HEK293 (cell line): Measurements from ENCODE around the gene PPP1R9B.

Source experiments
- ATF2 ChIP-seq: fragments of 450-650 bp; formaldehyde crosslinking; IDR thresholded peaks from 2 replicates; pipeline ENCODE4 v1.5.1; 2016; ENCODE audit warnings: missing biosample characterization, missing genetic modification characterization, low read depth
- BCL11A ChIP-seq: fragments of 450-650 bp; formaldehyde crosslinking; IDR thresholded peaks from 2 replicates; pipeline ENCODE4 v1.5.1; 2016; ENCODE audit warnings: low read depth, missing biosample characterization, missing genetic modification characterization
- EGR2 ChIP-seq: fragments of 450-650 bp; formaldehyde crosslinking; IDR thresholded peaks from 2 replicates; pipeline ENCODE4 v1.5.1; 2016; ENCODE audit warnings: low read depth, missing biosample characterization, missing genetic modification characterization
- FEZF1 ChIP-seq: fragments of 450-650 bp; formaldehyde crosslinking; IDR thresholded peaks from 2 replicates; pipeline ENCODE4 v1.5.1; 2016; ENCODE audit warnings: missing biosample characterization, missing genetic modification characterization
- GLI4 ChIP-seq: fragments of 450-650 bp; formaldehyde crosslinking; IDR thresholded peaks from 2 replicates; pipeline ENCODE4 v1.5.1; 2016; ENCODE audit warnings: missing biosample characterization, missing genetic modification characterization
- GLIS1 ChIP-seq: fragments of 450-650 bp; formaldehyde crosslinking; IDR thresholded peaks from 2 replicates; pipeline ENCODE4 v1.5.1; 2016; ENCODE audit warnings: missing biosample characterization, missing genetic modification characterization
- HOXD13 ChIP-seq: sonication (generic); formaldehyde crosslinking; IDR thresholded peaks from 2 replicates; pipeline ENCODE4 v1.8.0; 2022; ENCODE audit warnings: missing genetic modification reagents, borderline replicate concordance
- IKZF3 ChIP-seq: fragments of 450-650 bp; IDR thresholded peaks from 2 replicates; pipeline ENCODE4 v1.5.0; 2018; ENCODE audit warnings: missing biosample characterization, mild to moderate bottlenecking, missing genetic modification characterization, moderate library complexity
- PBX3 ChIP-seq: sonication (generic); formaldehyde crosslinking; IDR thresholded peaks from 2 replicates; pipeline ENCODE4 v1.8.1; 2022; ENCODE audit warnings: mild to moderate bottlenecking, moderate library complexity, missing genetic modification reagents
- PRDM1 ChIP-seq: fragments of 450-650 bp; formaldehyde crosslinking; IDR thresholded peaks from 2 replicates; pipeline ENCODE4; 2016; ENCODE audit warnings: missing biosample characterization, missing genetic modification characterization
- REPIN1 ChIP-seq: fragments of 450-650 bp; formaldehyde crosslinking; IDR thresholded peaks from 2 replicates; pipeline ENCODE4 v1.5.1; 2017; ENCODE audit warnings: missing biosample characterization, missing genetic modification characterization, low read depth
- SP2 ChIP-seq: fragments of 450-650 bp; formaldehyde crosslinking; IDR thresholded peaks from 2 replicates; pipeline ENCODE4 v1.5.1; 2016; ENCODE audit warnings: missing biosample characterization, missing genetic modification characterization
- ZBTB17 ChIP-seq: fragments of 450-650 bp; formaldehyde crosslinking; IDR thresholded peaks from 2 replicates; pipeline ENCODE4 v1.5.1; 2016; ENCODE audit warnings: missing biosample characterization, missing genetic modification characterization
- ZBTB26 ChIP-seq: fragments of 450-650 bp; formaldehyde crosslinking; optimal IDR thresholded peaks from 2 replicates; pipeline ENCODE3; 2016; ENCODE audit warnings: missing biosample characterization, mild to moderate bottlenecking, missing genetic modification characterization
- ZBTB48 ChIP-seq: fragments of 450-650 bp; formaldehyde crosslinking; IDR thresholded peaks from 2 replicates; pipeline ENCODE4 v1.5.1; 2016; ENCODE audit warnings: missing biosample characterization, missing genetic modification characterization
- ZFP3 ChIP-seq: fragments of 450-650 bp; formaldehyde crosslinking; IDR thresholded peaks from 2 replicates; pipeline ENCODE4 v1.5.1; 2016; ENCODE audit warnings: low read depth, missing biosample characterization, missing genetic modification characterization
- ZFP41 ChIP-seq: fragments of 450-650 bp; formaldehyde crosslinking; IDR thresholded peaks from 2 replicates; pipeline ENCODE4 v1.5.1; 2016; ENCODE audit warnings: missing biosample characterization, missing genetic modification characterization, borderline replicate concordance
- ZNF133 ChIP-seq: fragments of 450-650 bp; formaldehyde crosslinking; IDR thresholded peaks from 2 replicates; pipeline ENCODE4 v1.5.1; 2016; ENCODE audit warnings: missing biosample characterization, missing genetic modification characterization
- ZNF184 ChIP-seq: fragments of 450-650 bp; IDR thresholded peaks from 2 replicates; pipeline ENCODE4 v1.5.1; 2018; ENCODE audit warnings: missing biosample characterization, mild to moderate bottlenecking, missing genetic modification characterization
- ZNF214 ChIP-seq: fragments of 450-650 bp; formaldehyde crosslinking; IDR thresholded peaks from 2 replicates; pipeline ENCODE4 v1.5.1; 2017; ENCODE audit warnings: missing biosample characterization, mild to moderate bottlenecking, missing genetic modification characterization, borderline replicate concordance
- ZNF23 ChIP-seq: fragments of 450-650 bp; formaldehyde crosslinking; IDR thresholded peaks from 2 replicates; pipeline ENCODE4 v1.5.1; 2016; ENCODE audit warnings: missing biosample characterization, missing genetic modification characterization, borderline replicate concordance
- ZNF324 ChIP-seq: fragments of 450-650 bp; formaldehyde crosslinking; IDR thresholded peaks from 2 replicates; pipeline ENCODE4 v1.5.1; 2016; ENCODE audit warnings: missing biosample characterization, missing genetic modification characterization
- ZNF391 ChIP-seq: fragments of 450-650 bp; formaldehyde crosslinking; IDR thresholded peaks from 2 replicates; pipeline ENCODE4 v1.5.1; 2016; ENCODE audit warnings: low read depth, missing biosample characterization, missing genetic modification characterization, borderline replicate concordance
- ZNF404 ChIP-seq: fragments of 450-650 bp; formaldehyde crosslinking; IDR thresholded peaks from 2 replicates; pipeline ENCODE4 v1.5.1; 2017; ENCODE audit warnings: missing biosample characterization, missing genetic modification characterization
- ZNF423 ChIP-seq: fragments of 450-650 bp; formaldehyde crosslinking; IDR thresholded peaks from 2 replicates; pipeline ENCODE4 v1.5.1; 2016; ENCODE audit warnings: missing biosample characterization, missing genetic modification characterization
- ZNF501 ChIP-seq: fragments of 450-650 bp; formaldehyde crosslinking; IDR thresholded peaks from 2 replicates; pipeline ENCODE4 v1.5.1; 2016; ENCODE audit warnings: missing biosample characterization, missing genetic modification characterization
- ZNF514 ChIP-seq: fragments of 450-650 bp; formaldehyde crosslinking; IDR thresholded peaks from 2 replicates; pipeline ENCODE4 v1.5.1; 2016; ENCODE audit warnings: missing biosample characterization, missing genetic modification characterization
- ZNF518A ChIP-seq: fragments of 450-650 bp; formaldehyde crosslinking; conservative IDR thresholded peaks from 2 replicates; pipeline ENCODE4 v1.5.1; 2016; ENCODE audit warnings: low read depth, missing biosample characterization, missing genetic modification characterization
- ZNF521 ChIP-seq: fragments of 450-650 bp; formaldehyde crosslinking; IDR thresholded peaks from 2 replicates; pipeline ENCODE4 v1.5.1; 2017; ENCODE audit warnings: missing biosample characterization, mild to moderate bottlenecking, missing genetic modification characterization
- ZNF529 ChIP-seq: fragments of 450-650 bp; formaldehyde crosslinking; IDR thresholded peaks from 2 replicates; pipeline ENCODE4 v1.5.1; 2017; ENCODE audit warnings: missing genetic modification characterization, missing biosample characterization; ENCODE audit not compliant: insufficient replicate concordance
- ZNF549 ChIP-seq: fragments of 450-650 bp; IDR thresholded peaks from 2 replicates; pipeline ENCODE4 v1.5.1; 2018; ENCODE audit warnings: missing biosample characterization, missing genetic modification characterization, mild to moderate bottlenecking, inconsistent platforms, moderate library complexity
- ZNF658 ChIP-seq: fragments of 450-650 bp; formaldehyde crosslinking; IDR thresholded peaks from 2 replicates; pipeline ENCODE4; 2016; ENCODE audit warnings: missing biosample characterization, missing genetic modification characterization
- ZNF664 ChIP-seq: fragments of 450-650 bp; formaldehyde crosslinking; IDR thresholded peaks from 2 replicates; pipeline ENCODE4 v1.5.1; 2016; ENCODE audit warnings: missing biosample characterization, missing genetic modification characterization
- ZSCAN23 ChIP-seq: fragments of 450-650 bp; formaldehyde crosslinking; IDR thresholded peaks from 2 replicates; pipeline ENCODE4 v1.5.1; 2016; ENCODE audit warnings: missing biosample characterization, missing genetic modification characterization

Gene PPP1R9B

GRCh38 chr17:50123649-50124349, 26.7 kb downstream of the PPP1R9B start (continued):
- TF ChIP-seq ZNF133 (tag by site-specific recombination) (no peak), ZBTB26 (tag by site-specific recombination) (no peak), ZNF658 (no peak), EGR2 (no peak), ZNF184 (tag by site-specific recombination) (no peak), ZNF423 (tag by site-specific recombination) (no peak), PBX3 (no peak), ZNF514 (tag by site-specific recombination) (no peak), FEZF1 (tag by site-specific recombination) (no peak), ZNF23 (tag by site-specific recombination) (no peak), REPIN1 (no peak), ATF2 (tag by site-specific recombination) (no peak), GLI4 (tag by site-specific recombination) (peak; percentile 53; the same call in 1 of the 2 replicates), ZNF501 (tag by site-specific recombination) (no peak), ZFP41 (tag by site-specific recombination) (no peak), PRDM1 (tag by site-specific recombination) (no peak), ZNF664 (tag by site-specific recombination) (no peak), ZFP3 (tag by site-specific recombination) (no peak), HOXD13 (CRISPR knock-in tag) (no peak), GLIS1 (tag by site-specific recombination) (peak; percentile 95), ZNF518A (tag by site-specific recombination) (no peak), ZSCAN23 (tag by site-specific recombination) (no peak), ZNF404 (tag by site-specific recombination) (no peak), ZNF549 (tag by site-specific recombination) (no peak), ZNF521 (no peak), IKZF3 (tag by site-specific recombination) (peak; percentile 89), ZNF324 (peak; percentile 71; the same call in 1 of the 2 replicates), BCL11A (no peak), SP2 (no peak), ZBTB48 (peak; percentile 75; the same call in 1 of the 2 replicates), ZBTB17 (tag by site-specific recombination) (peak; percentile 93), ZNF391 (tag by site-specific recombination) (no peak), ZNF529 (no peak), ZNF214 (tag by site-specific recombination) (no peak)
